Stimulated activated naive B cell treated with anti-CD40 and anti-IgM and Interleukin-4, amounts not matched to agents 10 μg/mL and 1 μg/mL and 100 μg/mL, for 72 hours (primary cell): Measurements from ENCODE around the gene UMODL1.
"Not testable (repeated sequence)": the region's sequence is repeated elsewhere in the genome, so short reads cannot be mapped to it uniquely, and the experiment has no call there.

Source experiments
- ATAC-seq, 2 donors: fragments of 150-1000 bp; cut with Tn5 transposase; replicated peaks; 2 replicates each; pipeline ENCODE4 v1.10.0; 2021; ENCODE audit warnings: moderate library complexity in 1 of 2
- DNase-seq: peaks from one replicate; pipeline ENCODE4 v3.0.0; 2021
- H3K27ac Mint-ChIP-seq: one replicate; pipeline ENCODE4 v1.8.0; 2022; ENCODE audit warnings: mild to moderate bottlenecking, mixed read lengths
- H3K27me3 Mint-ChIP-seq, 2 donors: one replicate each; pipeline ENCODE4 v1.8.0; 2022; ENCODE audit warnings: mixed read lengths in 2 of 2
- H3K36me3 Mint-ChIP-seq, 2 donors: one replicate each; pipeline ENCODE4 v1.8.0; 2022; ENCODE audit warnings: mixed read lengths in 2 of 2, mild to moderate bottlenecking in 1 of 2
- H3K4me1 Mint-ChIP-seq, 2 donors: one replicate each; pipeline ENCODE4 v1.8.0; 2022; ENCODE audit warnings: mixed read lengths in 2 of 2, mild to moderate bottlenecking in 1 of 2
- H3K4me3 Mint-ChIP-seq, 2 donors: one replicate each; pipeline ENCODE4 v1.8.0; 2022; ENCODE audit warnings: mild to moderate bottlenecking in 2 of 2, mixed read lengths in 2 of 2, moderate library complexity in 1 of 2
- H3K9me3 Mint-ChIP-seq, 2 donors: one replicate each; pipeline ENCODE4 v1.8.0; 2022; ENCODE audit warnings: mixed read lengths in 2 of 2, mild to moderate bottlenecking in 1 of 2

Gene UMODL1

DNA sequence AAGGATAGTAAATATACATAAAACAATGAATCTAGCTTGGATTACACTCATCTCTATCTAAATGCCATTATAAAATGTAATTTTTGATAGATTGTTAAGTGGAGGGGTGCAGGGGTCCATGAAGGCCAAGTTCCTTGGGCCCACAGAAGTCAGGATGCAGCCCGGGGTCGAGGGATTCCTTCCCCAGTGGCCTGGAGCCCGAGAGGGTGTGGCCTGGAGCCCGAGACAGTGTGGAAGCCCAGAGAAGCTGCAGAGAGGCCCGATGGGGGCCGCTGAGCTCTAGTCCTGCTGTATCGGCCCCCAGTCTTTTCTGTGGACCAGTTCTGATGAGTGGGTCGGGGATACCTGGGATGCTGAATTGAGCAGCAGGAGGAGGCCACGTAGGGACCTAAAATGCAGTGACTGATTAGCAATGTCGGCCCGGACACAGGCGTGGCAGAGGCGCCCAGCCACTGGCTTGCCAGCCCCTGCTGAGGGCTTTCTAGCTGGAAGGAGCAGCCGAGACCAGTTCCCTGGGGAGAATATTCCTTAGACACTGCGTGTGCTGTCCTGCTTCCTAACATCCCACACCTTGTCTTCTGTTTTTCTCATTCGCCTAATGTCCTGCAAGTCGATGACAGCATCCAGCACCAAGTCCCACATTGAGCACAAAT lies 38.9 kb downstream of the UMODL1 start:
- Mint-ChIP-seq H3K4me1 (peaks cover 19 to 31% of the 10 kb centered on the region in 2 donors), H3K27ac (no peak overlapping the region), H3K36me3 (peaks cover 0 to 2% of the 10 kb centered on the region in 2 donors), H3K9me3 (no peaks in the 10 kb centered on the region), H3K4me3 (no peak overlapping the region), H3K27me3 (peaks cover 0 to 13% of the 10 kb centered on the region in 2 donors)
- no peak for DNase-seq
- ATAC-seq, result no peak

DNA sequence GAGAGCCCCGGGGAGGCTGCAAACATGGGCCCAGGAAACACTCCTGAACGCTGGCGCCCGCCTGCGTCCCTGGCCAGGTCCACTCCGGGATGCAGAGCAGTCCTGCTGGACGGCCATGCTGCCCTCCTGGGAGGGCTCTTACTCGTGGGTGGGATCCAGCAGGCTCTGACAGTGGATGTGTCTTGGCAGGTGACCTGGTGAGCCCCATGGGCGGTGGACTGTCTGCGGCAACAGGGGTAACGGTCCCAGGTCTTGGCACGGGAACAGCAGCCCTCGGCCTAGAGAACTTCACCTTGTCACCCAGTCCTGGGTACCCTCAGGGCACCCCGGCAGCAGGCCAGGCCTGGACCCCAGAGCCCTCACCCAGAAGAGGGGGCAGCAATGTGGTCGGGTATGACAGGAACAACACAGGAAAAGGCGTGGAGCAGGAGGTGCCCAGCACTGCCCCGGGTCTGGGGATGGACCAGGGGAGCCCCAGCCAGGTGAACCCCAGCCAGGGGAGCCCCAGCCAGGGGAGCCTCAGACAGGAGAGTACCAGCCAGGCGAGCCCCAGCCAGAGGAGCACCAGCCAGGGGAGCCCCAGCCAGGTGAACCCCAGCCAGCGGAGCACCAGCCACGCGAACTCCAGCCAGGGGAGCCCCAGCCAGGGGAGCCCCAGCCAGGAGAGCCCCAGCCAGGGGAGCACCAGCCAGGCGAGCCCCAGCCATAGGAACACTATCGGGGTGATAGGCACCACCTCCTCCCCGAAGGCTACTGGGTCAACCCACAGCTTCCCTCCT lies 39.8 kb downstream of the UMODL1 start:
- Mint-ChIP-seq H3K27ac (no peak overlapping the region), H3K9me3 (no peaks in the 10 kb centered on the region), H3K4me1 (peaks cover 19 to 31% of the 10 kb centered on the region in 2 donors), H3K27me3 (peaks cover 0 to 13% of the 10 kb centered on the region in 2 donors), H3K4me3 (no peak overlapping the region), H3K36me3 (peaks cover 0 to 2% of the 10 kb centered on the region in 2 donors)
- DNase-seq (no peak), ATAC-seq (no peak)

DNA sequence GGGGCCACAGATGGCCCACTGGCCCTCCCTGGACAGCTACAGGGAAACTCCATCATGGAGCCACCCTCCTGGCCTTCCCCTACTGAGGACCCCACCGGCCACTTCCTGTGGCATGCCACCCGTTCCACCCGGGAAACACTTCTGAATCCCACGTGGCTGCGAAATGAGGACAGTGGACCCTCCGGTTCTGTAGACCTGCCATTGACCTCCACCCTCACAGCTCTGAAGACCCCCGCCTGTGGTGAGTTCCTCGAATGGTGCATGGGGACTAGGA lies 40.3 kb downstream of the UMODL1 start:
- no peak for ATAC-seq
- H3K4me3 Mint-ChIP-seq, result no peak overlapping the region
- H3K27me3 Mint-ChIP-seq, result peaks cover 0 to 13% of the 10 kb centered on the region in 2 donors
- H3K36me3 Mint-ChIP-seq, result peaks cover 0 to 2% of the 10 kb centered on the region in 2 donors
- peaks cover 19 to 31% of the 10 kb centered on the region in 2 donors for H3K4me1 Mint-ChIP-seq
- H3K27ac Mint-ChIP-seq, result no peak overlapping the region
- H3K9me3 Mint-ChIP-seq, result no peaks in the 10 kb centered on the region
- DNase-seq, result no peak

DNA sequence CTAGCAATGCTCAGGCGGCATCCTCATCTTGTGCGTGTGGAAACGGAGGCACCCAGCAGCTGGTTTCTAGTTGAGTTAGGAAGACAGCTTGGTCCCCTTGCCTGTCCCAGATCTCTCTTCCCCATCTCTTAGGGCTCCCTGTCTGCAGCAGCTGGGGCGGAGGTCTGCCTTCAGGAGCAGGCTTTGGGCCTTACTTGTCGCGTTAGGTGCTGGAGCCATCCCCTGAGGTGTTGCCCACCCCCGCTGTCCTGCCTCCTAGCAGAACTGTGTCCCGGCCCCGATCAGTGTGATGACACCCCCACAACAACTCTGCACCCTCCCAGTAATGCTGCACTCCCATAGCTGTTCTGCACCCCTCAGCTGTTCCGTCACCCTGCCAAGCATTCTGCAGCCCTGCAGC lies 40.7 kb downstream of the UMODL1 start:
- ATAC-seq (no peak), DNase-seq (no peak)
- H3K27me3 Mint-ChIP-seq, result peaks cover 0 to 13% of the 10 kb centered on the region in 2 donors
- peaks cover 16 to 28% of the 10 kb centered on the region in 2 donors for H3K4me1 Mint-ChIP-seq
- no peaks in the 10 kb centered on the region for H3K9me3 Mint-ChIP-seq
- H3K27ac Mint-ChIP-seq, result no peak overlapping the region
- no peak overlapping the region for H3K4me3 Mint-ChIP-seq
- no peaks in the 10 kb centered on the region for H3K36me3 Mint-ChIP-seq

DNA sequence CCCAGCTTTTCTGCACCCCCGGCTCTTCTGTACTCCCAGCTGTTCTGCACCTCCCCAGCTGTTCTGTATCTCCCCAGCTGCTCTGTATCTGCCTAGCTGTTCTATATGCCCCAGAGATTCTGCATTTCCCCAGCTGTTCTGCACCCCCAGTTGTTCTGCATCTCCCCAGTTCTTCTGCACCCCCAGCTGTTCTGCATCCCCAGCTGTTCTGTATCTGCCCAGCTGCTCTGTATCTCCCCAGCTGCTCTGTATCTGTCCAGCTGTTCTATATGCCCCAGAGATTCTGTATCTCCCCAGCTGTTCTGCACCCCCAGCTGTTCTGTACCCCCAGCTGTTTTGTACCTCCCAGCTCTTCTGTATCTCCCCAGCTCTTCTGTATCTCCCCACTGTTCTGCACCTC lies 41.1 kb downstream of the UMODL1 start:
- Mint-ChIP-seq H3K9me3 (no peaks in the 10 kb centered on the region), H3K27me3 (peaks cover 3 to 17% of the 10 kb centered on the region in 2 donors), H3K4me1 (peaks cover 17 to 28% of the 10 kb centered on the region in 2 donors), H3K27ac (no peak overlapping the region), H3K4me3 (no peak overlapping the region), H3K36me3 (no peaks in the 10 kb centered on the region)
- DNase-seq (no peak), ATAC-seq (no peak)

DNA sequence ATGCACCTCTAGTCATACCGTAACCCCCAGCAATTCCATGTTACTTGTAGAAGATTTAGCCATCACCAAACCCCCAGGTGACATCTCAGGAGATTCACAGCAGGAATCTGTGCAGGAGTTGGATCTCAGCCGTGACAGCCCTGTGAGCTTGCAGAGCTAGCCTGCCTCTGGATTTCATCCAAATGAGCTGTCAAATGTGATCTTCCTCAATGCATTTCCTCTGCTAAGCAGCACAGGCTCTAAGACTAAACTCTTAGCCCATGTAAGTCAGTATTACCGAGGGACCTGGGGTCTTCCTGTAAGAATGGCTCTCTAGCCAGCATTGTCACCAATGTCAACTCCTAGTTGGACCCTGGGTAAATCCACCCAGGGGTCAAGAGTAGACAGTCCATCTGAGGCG lies 41.7 kb downstream of the UMODL1 start:
- peaks cover 17 to 28% of the 10 kb centered on the region in 2 donors for H3K4me1 Mint-ChIP-seq
- no peak for DNase-seq

DNA sequence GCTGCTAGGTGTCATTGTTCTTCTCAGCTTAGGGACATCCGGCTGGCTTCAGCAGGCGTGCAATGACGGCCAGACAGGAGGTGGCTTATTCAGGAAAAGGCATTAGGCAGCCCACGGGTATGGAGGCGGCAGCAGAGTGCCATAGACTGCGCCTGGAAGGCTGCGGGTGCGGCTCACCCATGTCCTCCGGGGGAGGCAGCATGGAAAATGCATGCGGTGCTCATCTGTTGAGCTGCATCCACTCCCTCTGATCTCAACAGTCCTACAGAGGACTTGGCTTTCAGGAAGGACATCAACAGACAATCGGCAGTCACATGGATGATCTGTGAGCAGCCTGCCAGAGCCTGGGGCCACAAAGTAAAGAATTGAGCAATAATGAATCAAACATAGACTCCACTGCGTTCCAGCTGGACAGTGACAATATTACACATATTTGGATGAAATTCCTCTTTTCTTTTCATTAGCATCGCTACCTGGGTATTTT lies 42.9 kb downstream of the UMODL1 start:
- Mint-ChIP-seq H3K4me1 (peaks cover 22 to 28% of the 10 kb centered on the region in 2 donors), H3K36me3 (no peaks in the 10 kb centered on the region), H3K27ac (no peak overlapping the region), H3K4me3 (no peak overlapping the region), H3K27me3 (peaks cover 19 to 32% of the 10 kb centered on the region in 2 donors), H3K9me3 (no peaks in the 10 kb centered on the region)
- ATAC-seq, result no peak
- no peak for DNase-seq

More for the DNA sequence above, 41.7 kb downstream of the UMODL1 start:
- no peak for ATAC-seq
- Mint-ChIP-seq H3K36me3 (no peaks in the 10 kb centered on the region), H3K27ac (no peak overlapping the region), H3K27me3 (peaks cover 9 to 23% of the 10 kb centered on the region in 2 donors), H3K4me3 (no peak overlapping the region), H3K9me3 (no peaks in the 10 kb centered on the region)

DNA sequence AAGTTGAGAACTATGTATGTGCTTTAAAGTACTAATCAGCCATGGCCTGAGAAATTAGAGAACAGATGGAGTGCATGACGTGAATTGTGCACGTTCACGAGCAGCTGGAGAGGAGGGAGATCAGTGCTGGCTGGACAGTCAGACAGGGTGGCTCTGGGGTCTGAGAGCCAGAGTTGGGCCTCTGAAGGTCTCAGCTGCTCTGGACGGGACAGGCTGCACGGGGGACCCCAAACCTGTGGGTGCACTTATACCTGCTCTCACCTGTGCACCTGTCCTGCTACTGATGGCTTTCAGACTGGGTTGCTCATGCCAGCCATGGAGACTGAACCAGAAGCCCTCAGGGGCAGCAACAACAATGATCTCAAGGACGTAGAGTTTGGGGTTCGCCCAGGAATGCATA lies 43.5 kb downstream of the UMODL1 start:
- DNase-seq, result no peak

DNA sequence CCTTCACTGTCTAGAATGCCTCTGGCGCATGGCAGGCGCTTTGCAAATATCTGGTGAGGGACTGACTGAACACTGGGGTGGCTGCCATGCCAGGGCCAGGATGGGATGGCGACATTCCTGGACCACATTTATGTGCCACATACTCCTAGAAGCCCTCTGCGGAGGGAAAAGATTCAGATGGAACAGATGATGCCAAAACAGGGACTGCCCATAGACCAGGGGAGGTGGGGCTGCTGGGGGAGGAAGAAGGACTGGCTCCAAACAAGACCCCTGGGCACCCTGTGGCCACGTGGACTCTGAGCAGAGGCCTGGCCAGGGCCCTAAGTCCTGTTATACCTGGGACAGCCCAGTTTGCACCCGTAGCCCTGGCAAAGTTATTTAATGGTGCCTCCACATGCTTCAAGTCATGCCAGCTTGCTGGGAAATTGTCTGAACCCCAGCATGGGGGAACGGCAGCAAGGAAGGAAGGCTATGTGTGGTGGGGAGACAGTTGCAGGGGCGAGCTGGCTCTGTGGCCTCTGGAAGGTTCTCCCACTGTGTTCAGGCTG lies 44.1 kb downstream of the UMODL1 start:
- Mint-ChIP-seq H3K27me3 (peaks cover 27 to 38% of the 10 kb centered on the region in 2 donors), H3K4me1 (peaks cover 28 to 30% of the 10 kb centered on the region in 2 donors), H3K36me3 (no peaks in the 10 kb centered on the region), H3K4me3 (no peak overlapping the region), H3K9me3 (no peaks in the 10 kb centered on the region), H3K27ac (no peak overlapping the region)
- DNase-seq (no peak), ATAC-seq (no peak)

More for the DNA sequence above, 43.5 kb downstream of the UMODL1 start:
- no peak overlapping the region for H3K4me3 Mint-ChIP-seq
- H3K36me3 Mint-ChIP-seq, result no peaks in the 10 kb centered on the region
- H3K27ac Mint-ChIP-seq, result no peak overlapping the region
- H3K27me3 Mint-ChIP-seq, result peaks cover 26 to 38% of the 10 kb centered on the region in 2 donors
- ATAC-seq, result no peak
- no peaks in the 10 kb centered on the region for H3K9me3 Mint-ChIP-seq
- H3K4me1 Mint-ChIP-seq, result peaks cover 28% of the 10 kb centered on the region in 2 donors

DNA sequence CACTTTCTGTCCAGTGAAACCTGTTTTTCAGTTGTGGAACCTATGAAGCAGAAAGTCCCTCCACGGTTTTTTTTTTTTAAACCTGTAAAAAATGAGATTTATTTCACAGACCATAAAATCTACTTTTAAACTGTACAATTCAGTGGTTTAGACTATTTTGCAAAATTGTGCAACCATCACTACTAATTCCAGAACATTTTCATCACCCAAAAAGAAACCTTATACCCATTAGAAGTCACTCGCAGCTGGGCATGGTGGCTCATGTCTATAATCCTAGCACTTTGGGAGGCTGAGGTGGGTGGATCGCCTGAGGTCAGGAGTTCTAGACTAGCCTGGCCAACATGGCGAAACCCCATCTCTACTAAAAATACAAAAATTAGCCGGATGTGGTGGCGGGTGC lies 45.4 kb downstream of the UMODL1 start:
- not testable (repeated sequence) for H3K36me3 Mint-ChIP-seq, DNase-seq, ATAC-seq, H3K27ac Mint-ChIP-seq, H3K4me3 Mint-ChIP-seq, H3K9me3 Mint-ChIP-seq
- Mint-ChIP-seq H3K27me3 (peaks cover 38 to 49% of the 10 kb centered on the region in 2 donors), H3K4me1 (peaks cover 38 to 43% of the 10 kb centered on the region in 2 donors)

DNA sequence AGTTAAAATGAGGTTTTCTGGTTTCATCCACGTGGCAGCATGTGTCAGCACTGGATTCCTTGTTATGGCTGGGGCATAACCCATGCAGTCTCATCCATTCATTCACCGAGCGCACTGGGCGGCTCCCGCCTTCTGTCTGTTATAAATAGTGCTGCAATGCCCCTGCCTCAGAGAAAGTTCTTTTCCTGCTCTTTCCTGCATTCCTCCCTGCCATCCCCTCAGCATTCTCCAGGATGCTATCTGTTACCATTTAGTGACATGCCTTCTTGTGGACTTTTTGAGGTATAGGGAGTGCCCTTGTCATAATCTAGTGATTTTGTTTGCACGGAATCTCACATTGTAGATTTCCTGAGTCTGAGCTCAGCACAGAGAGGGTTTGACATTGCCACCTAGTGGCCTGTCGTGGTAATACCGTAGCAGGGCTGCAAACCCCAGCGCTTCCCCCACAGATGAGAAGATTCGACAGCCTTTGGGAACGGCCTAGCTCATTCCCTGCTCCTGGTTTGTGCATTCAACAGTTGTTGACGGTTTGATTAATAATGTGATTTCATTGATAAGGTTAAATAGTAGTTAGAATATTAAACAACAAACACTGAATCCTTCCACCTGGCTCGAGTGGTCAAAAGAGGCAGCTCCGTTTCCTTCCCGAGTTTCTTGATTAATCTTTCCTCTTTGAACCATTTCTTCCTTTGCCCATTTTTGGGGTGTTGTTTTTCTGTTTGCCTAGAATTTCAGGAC lies 46.3 kb downstream of the UMODL1 start:
- DNase-seq, result peak; percentile 49
- Mint-ChIP-seq H3K27me3 (peaks cover 46 to 54% of the 10 kb centered on the region in 2 donors), H3K27ac (peak overlapping the region; percentile 1), H3K4me1 (peaks cover 34 to 44% of the 10 kb centered on the region in 2 donors), H3K9me3 (no peaks in the 10 kb centered on the region), H3K4me3 (peak overlapping the region; percentile 30 to 35), H3K36me3 (no peaks in the 10 kb centered on the region)
- ATAC-seq, result peak; percentile 75 to 79

DNA sequence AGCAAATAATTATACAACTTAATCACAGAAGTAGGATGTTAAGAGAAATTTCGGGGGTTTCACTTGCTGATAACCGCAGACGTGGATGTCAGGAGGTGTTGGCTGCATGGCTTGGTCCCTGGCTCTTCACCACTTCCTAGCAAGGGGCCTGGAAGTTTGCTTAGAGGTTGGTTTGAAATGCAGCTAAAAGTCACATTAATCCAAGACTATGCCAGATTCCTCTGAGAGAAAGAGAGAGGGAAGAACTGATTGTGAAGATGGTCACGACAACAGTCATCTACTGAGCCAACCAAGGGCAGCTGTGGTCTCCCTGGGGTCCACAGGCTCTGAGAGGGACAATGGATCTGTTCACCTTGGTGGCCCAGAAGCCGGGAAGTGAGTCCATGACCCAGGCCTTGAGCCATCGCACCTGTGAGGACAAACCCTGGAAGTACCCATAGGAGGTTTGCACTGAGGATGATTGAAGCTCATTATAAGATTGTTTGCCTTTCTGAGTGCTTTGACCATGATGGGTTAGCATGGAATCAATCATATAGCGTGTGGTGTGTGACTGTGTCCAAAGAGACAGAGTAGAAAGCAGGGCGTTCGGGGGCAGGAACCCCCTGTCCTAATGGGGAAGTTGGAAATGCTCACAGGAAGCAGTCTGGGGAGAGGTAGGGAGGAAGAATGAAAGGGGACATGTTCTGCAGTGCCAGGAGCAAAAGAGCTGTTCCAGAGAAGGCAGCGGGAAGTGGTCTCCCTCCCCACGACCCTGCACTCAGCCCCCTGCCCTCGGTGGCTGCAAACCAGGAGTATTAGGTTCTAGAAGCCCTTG lies 47.1 kb downstream of the UMODL1 start:
- Mint-ChIP-seq H3K4me1 (peaks cover 33 to 44% of the 10 kb centered on the region in 2 donors), H3K9me3 (no peaks in the 10 kb centered on the region), H3K27ac (no peak overlapping the region), H3K4me3 (peak overlapping the region in 1 of 2 donors; percentile 14), H3K36me3 (no peaks in the 10 kb centered on the region), H3K27me3 (peaks cover 53 to 56% of the 10 kb centered on the region in 2 donors)
- DNase-seq (no peak), ATAC-seq (peak in 1 of 2 donors; percentile 22)

DNA sequence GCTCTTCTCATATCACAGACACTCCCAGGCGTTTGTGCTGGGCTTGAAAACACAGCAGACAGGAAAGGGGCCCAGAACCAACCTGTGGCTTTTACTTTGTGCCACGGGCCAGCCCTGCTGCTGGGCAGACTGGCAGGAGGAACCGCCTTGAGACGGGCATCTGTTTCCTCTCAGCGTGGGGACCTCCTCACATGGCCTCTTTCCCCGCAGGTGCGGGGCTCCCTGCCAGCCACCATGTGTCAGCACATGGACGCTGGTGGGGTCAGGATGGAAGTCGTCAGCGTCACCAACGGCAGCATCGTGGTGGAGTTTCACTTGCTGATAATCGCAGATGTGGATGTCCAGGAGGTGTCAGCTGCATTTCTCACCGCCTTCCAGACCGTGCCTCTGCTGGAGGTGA lies 47.8 kb downstream of the UMODL1 start:
- no peaks in the 10 kb centered on the region for H3K9me3 Mint-ChIP-seq
- peaks cover 56 to 59% of the 10 kb centered on the region in 2 donors for H3K27me3 Mint-ChIP-seq
- peak overlapping the region; percentile 44 to 51 for H3K4me3 Mint-ChIP-seq
- no peaks in the 10 kb centered on the region for H3K36me3 Mint-ChIP-seq
- H3K27ac Mint-ChIP-seq, result no peak overlapping the region
- peak; percentile 17 for DNase-seq
- ATAC-seq, result peak; percentile 26 to 31
- H3K4me1 Mint-ChIP-seq, result peaks cover 33 to 44% of the 10 kb centered on the region in 2 donors
